ENCODE data around the gene TIMM8A. TPM values are rescaled to one million over a fixed set of nuclear protein-coding genes. Genes with fewer than 3 reads are reported as not detected.

TIMM8A gene
- total RNA-seq = 2.8 and 2.9 TPM in 2 replicates

GRCh38 chrX:101348452-101349192, at the start of gene TIMM8A:
TSS of gene TIMM8A (minus strand) at chrX:101348742. CDS start at chrX:101348664, 78 bp downstream.

GRCh38 chrX:101390664-101391525, 42.4 kb upstream of the TIMM8A start, which contains the start of gene RPL36A:
TSS of gene RPL36A (plus strand) at chrX:101391011. CDS start at chrX:101391044, 33 bp downstream.

GRCh38 chrX:101385795-101386541, 37.4 kb upstream of the TIMM8A start, which contains the start of gene BTK:
TSS of gene BTK (minus strand) at chrX:101386191. CDS start at chrX:101375284, 10,907 bp downstream.

Other genes with a start within 250 kb of the TIMM8A start
- under 0.01 and 0.12 TPM in 2 replicates for gene DRP2, start 129.0 kb downstream of the TIMM8A start, total RNA-seq
- 0.25 and 0.26 TPM in 2 replicates for gene TAF7L, start 57.4 kb downstream of the TIMM8A start, total RNA-seq
- not detected in 2 replicates for gene BTK, start 37.4 kb upstream of the TIMM8A start, total RNA-seq
- gene RPL36A, start 42.3 kb upstream of the TIMM8A start, total RNA-seq = 603 and 776 TPM in 2 replicates
- 26.1 and 27.6 TPM in 2 replicates for gene GLA, start 59.2 kb upstream of the TIMM8A start, total RNA-seq
- gene HNRNPH2, start 59.5 kb upstream of the TIMM8A start, total RNA-seq = 120 and 121 TPM in 2 replicates
- gene ARMCX4, start 136.7 kb upstream of the TIMM8A start, total RNA-seq = 3.7 and 4.4 TPM in 2 replicates
- 64.3 and 75.3 TPM in 2 replicates for gene ARMCX1, start 201.8 kb upstream of the TIMM8A start, total RNA-seq

Data from aortic smooth muscle cell (primary cell).